NCI-H1436 treated with DMSO at 0.1 percent for 48 hours (cell line): ENCODE results near the gene ASTN2.

Experiments used
- DNase-seq: peaks from one replicate; lab custom pipeline; 2025; lab: John Stamatoyannopoulos, UW

The ASTN2 gene

DNA sequence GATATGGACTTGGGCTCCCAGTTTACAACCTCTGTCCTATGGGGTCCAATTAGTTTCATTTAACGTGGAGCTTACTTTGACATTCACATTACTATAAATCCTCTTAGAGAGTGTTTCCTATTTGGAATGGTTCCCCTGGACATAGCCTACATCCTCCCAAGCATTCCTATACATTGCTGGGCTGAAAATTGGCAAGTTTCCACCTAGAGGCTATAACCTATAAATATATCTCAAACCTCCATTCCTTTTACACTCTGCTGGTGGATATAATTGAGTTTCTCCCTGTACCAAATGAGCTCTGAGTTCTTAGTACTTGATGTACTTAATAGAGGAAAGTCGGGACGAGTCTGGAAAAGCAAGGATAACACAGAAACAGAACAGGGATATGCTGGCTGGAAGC lies 172.8 kb downstream of the ASTN2 start:
- DNase-seq: no peak

DNA sequence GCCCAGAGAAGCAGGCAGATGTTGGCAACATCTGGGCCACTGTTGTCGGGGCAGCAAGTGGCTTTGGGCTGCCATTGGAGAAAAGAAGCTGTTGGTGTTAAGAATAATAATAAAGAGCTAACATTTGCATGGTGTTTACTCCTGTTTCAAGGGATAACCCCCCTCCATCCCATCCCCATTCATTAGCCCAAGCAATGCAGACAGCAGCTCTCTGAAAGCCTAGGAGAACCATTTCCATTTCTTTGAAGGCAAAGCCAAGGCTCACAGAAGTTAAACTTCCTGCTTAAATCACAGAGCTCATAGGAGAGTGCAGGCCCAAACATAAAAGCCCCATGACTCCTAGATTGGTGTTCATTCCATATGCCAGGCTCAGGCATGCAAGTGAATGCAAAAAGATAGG lies 175.4 kb downstream of the ASTN2 start:
- no peak for DNase-seq

DNA sequence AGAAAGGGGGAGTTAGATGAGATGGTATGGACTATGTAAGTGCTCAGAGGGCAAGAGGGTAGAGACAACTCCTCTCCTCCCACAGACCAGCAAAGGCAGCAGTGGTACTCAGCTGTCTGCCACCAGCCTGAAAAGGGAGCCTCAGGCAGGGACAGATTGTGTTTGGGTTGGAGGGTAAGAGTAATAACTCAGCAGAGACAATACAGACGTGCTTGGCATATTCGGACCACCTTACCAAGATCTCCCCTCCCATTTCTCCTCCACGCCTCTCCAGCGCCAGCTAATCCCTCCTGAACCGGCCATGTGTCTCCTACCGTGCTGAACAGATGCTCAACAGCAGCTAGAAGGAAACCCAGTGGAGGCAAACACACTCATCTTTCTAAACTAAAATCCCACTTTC lies 180.8 kb downstream of the ASTN2 start:
- DNase-seq: no peak

DNA sequence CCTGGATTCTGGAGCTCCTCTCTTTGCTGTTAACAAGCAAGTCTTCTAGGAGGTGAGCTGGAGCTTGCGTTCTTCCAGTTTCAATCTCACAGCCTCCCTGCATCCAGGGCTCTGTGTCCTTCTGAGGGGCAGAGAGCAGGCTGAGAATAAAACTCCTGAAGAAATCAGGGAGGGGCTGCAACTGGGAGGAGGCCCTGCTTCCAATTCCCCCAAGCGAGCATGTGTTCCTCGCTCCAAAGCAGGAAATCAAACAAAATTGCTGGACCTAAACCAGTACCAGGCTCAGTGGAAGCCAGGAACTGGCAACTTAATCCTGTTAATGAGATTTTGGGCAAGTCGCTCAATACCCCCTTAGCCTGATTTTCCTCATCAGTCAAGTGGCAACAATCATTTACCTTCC lies 181.8 kb downstream of the ASTN2 start:
- no peak for DNase-seq

DNA sequence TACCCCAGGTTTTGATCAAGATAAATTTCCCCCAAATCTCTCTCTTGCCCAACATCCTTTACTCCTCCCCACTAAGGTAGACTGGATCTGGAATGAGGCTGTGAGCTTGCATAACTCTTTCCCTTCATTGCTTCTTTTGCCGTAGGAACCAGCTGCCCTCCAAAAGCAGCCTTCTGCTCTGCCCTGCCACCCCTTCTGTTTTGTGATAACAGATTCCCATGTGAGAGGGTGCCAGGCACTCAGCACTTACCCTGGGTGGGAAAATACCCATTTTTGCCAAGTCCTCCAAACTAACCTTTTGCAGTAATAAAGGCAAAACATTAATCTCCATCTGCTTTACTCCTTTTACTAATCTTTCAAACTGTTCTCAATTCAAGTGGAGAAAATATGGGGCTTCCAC lies 182.6 kb downstream of the ASTN2 start:
- no peak for DNase-seq

DNA sequence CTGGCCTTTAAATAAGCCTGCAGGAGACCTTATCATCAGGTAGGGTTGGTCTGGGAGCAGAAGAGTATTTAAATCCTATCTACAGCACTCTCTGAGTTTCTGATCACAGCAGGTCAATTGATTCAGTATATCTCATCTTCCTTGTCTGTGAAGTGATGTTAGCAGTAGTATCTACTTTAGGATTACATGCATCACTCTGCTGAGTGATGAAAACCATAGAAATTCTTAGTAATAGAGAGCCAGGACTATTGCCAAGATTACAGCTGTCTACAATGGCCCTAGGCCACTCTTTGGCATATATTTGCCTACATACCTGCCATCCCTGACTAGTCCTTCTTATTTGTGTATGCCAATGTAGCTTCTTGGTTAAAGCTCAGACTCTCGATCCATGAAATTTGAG lies 183.8 kb downstream of the ASTN2 start:
- no peak for DNase-seq

DNA sequence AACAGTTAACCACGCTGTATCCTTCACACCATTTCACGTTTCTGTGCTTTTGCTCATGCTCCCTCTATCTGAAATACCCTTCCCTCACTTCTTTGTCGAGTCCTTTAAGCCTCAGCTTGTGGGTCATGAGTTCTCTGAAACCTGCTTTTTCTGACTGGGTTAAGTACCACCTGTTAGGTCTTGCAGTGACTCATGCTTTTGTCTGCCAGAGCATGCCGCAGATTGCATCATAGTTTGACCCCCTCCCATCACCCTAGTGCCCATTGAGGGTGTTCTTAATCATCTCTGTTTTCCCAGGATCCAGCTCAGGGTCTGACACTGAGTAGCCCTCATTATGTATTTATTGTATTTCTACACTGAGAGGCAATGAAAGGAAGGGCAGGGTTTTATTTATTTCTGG lies 190.2 kb downstream of the ASTN2 start:
- no peak for DNase-seq

DNA sequence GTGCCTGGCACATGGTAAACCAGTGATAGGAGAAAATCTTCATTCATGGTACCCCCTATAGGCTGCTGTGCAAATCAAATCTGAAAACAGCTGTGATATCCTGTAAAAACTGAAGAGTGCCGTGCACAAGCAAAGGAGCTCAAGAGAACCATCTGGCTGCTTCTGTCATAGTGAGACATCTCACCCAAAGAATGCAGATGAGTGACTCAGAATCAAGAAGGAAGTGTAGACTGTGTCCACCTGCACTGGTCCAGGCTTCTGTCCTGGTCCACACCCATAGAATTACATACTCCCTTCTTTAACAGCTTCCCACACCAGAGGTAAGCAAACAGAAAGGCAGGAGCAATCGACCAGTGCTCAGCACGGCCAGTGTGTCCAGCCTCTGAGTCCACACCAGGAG lies 195.9 kb downstream of the ASTN2 start:
- no peak for DNase-seq

DNA sequence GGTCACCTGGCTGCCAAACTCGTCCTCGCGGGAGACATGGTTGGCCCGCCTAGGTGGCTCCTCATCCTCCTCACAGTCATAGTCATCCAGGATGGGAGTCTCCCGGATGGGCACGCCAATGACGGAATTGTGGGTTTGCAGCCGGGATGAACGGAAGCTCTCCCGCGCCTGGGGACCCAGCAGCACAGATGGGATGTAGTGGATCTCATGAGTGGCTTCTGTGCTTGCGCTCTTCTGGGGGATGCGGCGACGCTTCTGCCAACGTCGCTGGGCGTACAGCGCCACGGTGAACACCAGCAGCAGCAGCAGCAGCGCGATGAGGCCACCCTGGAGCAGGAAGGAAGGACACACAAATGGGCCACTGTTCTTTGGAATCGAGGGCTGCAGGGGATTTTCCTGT lies 200.4 kb downstream of the ASTN2 start:
- DNase-seq: no peak

DNA sequence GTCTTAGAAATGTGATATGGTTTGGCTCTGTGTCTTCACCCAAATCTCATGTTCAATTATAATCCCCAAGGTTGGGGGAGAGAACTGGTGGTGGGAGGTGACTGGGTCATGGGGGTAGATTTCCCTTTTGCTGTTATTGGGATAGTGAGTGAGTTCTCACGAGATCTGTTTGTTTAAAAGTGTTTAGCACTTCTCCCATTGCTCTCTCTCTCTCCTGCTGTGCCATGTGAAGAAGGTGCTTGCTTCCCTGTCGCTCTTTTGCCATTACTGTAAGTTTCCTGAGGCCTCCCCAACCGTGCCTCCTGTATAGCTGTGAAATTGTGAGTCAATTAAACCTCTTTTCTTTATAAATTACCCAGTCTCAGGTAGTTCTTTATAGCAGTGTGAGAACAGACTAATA lies 203.6 kb downstream of the ASTN2 start:
- no peak for DNase-seq

DNA sequence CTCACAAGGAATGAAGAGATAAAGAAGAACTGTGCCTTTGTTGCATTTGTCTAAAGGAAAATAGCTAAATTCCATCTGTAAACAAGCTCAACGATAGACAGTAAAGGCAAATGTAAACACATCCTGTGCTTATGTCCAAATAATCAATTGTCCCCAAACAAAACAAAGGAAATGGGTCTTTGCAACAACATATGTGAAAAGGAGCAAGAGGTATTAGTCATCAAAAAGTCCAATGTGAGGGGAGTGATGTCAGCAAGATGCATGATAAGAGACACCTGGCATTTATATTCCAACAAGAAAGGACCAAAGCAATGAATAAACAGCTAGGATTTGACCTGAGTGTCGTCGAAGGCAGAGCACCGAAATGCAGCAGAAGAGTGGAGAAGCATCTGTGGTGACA lies 209.1 kb downstream of the ASTN2 start:
- no peak for DNase-seq

DNA sequence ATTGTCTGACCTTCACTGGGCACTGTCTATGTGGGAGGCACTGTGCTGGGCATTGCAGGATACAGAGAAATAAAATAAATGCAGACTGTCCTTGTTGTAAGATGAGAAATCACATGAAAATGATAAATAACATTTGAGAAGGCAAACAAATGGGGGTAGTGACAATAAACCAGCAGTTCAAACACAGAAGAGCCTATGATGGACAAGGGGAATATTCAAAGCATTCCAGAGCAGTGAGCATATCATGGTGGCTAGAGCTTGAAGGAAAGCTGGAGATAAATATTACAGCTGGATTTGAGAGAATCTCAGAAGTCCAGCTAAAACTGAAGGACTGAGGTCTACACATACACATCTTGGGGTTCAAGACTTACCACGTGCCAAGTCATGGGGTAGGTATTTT lies 209.9 kb downstream of the ASTN2 start:
- DNase-seq: no peak

DNA sequence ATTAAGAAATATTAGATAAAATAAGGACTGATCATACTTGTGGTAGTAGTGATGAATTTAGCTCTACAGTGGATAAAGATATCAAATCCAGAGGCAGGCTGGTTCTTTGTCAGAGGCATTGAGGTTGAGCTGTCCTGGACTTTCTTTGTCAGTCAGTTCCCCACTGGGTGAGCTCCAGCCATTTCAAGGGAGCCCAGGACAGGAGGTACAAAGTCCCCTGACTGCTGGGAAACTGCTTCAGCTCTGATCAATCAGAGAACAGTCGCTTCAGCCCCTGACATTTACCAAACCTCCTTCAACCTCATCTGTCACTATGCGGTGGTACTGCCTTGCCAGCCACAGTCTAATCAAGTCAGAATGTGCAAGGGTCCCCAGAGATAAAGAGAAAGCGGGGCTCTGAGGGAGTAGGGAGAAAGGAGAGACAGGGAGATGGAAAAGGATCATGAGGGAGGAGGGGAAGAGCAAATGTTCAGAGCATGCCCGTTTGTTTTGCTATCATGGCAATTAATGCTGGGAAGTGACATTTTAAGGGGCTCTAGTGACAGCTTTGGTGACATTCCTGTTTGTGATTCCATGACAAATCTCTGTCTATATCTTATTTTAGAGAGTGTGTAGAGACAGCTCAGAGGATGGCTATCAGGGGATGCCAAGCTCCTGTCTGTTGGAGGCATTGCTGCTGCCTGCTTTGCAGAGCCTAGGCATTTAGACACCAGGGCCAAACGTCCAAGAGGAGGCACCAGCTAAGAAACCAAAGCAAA lies 223.2 kb downstream of the ASTN2 start:
- no peak for DNase-seq

DNA sequence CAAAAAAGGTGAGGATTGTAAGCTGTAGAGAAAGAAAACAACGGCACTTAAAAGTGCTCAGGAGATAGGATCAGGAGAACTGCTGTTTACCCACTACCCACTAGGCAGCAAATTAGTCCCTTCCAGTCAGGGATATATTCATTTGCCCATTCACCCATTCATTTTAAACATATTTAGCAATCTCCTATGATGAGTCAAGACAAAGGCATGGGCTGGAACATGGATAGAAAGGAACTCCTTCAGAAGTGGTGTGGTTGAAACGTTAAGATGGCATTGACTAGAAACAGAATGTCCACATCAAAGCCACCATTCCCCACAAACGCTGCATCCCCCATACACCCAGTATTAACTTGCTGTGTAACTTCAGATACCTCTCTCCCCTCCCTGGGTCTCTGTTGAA lies 225.7 kb downstream of the ASTN2 start:
- no peak for DNase-seq

DNA sequence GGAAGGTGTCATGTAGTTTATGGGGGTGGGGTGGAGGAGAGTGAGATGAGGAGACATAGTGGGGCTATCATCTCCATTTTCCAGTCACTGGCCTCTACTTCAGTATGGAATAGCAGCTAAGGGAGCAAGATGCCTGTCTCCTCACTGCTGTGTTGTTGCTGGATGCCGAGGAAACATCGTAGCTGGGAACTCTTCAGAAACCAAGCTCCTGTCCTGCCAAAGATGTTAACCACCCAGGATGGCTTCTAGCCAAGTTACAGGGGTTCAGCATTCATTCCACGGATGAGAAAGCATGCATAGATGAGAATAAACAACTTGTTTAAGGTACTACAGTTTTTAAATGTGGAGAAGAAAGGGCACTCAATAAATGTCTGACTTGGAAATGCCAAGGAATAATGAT lies 226.5 kb downstream of the ASTN2 start:
- DNase-seq: no peak

DNA sequence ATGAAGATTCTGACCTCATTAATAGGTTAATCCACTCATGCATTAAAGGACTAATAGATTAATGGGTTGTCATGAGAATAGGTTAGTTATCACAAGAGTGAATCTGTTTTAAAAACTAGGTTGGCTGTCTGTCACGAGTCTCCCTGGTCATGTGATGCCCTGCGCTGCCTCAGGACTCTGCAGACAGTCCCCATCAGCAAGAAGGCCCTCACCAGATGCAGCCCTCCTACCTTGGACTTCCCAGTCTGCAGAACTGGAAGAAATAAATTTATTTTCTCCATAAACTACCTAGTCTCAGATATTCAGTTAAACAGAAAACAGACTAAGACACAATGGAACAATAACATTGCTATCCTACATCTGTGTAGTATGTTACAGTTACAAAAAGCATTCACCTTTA lies 227.4 kb downstream of the ASTN2 start:
- no peak for DNase-seq

DNA sequence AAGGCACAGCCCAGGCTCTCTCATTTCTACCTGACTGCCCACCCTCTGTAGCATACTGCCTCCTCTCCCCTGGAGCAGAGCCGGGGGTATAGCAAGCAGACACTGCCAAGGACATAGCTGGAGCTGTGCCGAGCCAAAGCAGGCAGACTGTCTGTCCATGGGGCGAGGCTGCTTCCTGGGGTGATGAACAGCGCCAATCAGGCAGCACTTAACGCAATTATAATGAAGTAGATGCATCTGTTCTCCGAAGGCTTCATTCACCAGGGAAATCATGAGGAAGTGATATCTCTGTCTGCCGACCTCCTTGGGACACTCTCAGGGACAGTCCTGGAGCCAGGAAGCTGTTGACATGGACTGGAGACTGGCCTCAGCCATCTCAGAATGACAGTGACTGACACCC lies 230.7 kb downstream of the ASTN2 start:
- DNase-seq: no peak

DNA sequence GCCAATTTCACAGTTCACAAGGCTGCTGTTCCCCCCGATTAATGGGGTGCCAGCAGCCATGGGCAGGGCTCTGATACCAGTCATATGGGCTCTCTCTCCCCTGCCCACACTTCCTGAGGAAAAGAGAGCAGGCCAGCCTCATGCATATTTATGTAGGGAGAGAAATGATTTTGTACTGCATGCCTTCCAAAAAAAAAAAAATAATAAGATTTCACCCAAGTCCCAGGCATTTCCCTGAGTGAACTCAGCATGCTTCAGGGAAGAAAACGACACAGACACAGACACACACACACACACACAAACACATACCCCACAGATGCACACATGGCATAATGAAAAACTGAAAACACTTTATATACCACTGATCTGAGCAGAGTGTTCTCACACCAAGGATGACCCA lies 232.8 kb downstream of the ASTN2 start:
- DNase-seq: no peak

DNA sequence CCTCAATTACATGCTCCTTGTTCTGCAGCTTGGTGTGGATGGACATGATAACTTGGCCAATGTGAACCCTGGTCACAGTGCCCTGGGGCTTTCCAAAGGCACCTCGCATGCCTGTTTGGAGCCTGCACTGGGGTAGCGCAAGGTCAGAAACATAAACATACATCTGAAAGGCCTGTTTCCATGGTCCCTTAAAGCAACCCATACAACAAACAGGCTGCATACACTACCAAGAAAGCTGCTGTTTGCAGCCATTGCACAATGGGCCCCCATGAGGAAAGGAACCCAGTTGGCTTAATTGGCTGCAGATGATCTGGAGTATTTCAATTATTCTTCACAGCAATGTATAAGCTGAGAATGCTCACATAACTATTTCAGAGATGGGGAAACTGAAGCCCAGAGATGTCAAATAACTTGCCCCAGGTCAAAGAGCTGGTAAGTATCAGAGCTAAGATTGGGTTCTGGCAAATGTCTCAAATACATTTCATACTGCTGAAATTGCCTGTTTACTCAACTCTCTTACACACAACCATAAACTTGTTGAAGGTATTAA lies 233.9 kb downstream of the ASTN2 start:
- DNase-seq: no peak

DNA sequence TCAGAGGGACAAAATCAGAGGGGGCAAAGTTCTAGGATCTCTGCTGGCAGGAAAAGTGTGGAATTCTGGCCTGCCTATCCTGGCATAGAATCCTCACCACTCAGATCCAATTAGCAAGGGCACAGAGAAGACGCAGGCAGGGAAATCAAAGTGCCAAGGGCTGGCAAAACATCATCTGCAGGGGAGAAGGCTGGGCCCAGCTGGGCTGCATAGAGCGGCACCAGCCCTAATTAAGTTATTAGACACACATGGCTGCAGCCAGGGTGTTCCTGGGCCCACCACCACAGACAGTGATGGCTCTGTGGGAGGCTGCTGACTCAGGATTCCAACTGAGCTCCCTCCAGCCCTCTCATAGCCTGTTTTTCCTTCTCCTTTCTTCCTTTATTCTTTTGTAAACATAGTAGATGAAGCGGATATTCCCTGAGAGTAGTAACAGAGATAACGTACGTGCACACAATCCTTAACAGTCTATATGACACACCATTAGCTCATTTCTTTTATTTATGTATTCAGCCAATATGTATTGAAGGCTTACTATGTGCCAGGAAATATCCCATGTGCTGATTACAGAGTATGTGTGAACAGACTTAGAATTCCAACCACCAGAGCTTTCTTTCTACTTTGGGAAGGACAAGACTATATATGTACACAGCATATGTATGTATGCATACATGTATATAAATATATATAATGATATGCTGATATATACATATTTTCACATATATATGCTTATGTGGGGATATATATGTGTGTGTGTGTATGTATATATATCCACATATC lies 236.1 kb downstream of the ASTN2 start:
- DNase-seq: no peak

DNA sequence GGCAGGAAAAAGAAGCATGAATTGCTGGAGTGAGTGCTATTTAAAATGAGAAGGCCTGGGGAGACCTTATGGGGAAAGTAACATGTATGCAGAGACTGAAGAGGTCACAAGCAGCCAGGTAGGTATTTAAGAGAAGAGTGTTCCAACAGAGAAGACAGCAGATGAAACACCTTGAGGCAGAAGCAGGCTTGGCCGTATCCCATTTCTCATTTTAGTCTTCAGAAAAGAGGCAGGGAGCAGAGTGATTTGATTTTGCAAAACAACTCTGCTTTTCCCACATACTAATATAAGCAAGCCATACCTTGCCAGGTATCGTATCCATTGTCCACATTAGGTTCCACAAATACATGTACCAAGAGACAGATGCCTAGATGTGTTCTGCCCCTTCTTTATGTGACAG lies 244.3 kb downstream of the ASTN2 start:
- DNase-seq: no peak

DNA sequence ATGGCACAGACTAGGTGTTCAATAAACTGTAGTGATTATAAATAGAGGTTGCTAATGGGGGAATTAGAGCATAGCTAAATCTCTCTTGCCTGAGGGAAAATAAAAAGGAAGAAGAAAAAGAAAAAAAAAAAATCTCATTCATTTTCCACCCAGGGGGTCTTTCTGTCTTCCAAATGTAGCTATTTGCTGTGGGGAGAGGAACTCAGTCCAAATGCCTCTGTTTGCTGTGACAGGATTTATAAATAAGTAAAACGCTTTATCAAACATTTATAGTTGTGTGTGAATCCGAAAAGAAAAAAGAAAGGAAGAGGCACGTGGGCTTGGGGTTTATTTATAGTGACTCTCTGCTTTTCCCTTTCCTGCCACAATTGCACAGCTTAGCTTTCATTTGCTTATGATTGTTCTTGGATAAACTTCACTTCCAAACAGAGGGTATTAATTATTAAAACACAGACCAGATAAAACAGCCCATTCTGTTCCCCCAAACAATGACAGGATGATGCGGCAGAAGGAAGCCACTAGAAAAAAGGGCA lies 245.7 kb downstream of the ASTN2 start:
- DNase-seq: no peak

DNA sequence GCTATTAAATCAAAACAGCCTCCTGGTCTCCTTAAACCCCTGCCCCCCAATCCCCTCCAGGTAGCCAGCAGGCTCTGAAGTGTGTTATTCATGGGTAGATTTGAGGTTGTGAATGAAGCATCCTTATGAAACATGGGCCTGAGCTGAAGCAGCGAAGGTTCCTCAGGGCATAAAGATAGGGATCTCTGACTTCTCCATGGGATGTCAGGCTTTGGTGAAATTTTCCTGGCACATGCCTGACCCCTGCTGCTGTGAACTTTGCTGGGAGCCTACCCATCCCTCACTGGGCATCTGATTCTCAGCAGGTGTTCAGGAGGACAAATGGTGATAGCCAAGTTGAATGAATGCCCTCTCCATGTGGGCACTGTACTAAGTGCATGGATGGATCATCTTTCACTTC lies 250.3 kb downstream of the ASTN2 start:
- no peak for DNase-seq
